Measurements from ENCODE around the gene VTI1A.

Gene VTI1A

GRCh38 chr10:112689327-112690072 is 242.5 kb downstream of the VTI1A start:
- DNase-seq, result no peak

- no peak for DNase-seq
These were observed 248.5 kb downstream of the VTI1A start for GRCh38 chr10:112695539-112695938.

DNA sequence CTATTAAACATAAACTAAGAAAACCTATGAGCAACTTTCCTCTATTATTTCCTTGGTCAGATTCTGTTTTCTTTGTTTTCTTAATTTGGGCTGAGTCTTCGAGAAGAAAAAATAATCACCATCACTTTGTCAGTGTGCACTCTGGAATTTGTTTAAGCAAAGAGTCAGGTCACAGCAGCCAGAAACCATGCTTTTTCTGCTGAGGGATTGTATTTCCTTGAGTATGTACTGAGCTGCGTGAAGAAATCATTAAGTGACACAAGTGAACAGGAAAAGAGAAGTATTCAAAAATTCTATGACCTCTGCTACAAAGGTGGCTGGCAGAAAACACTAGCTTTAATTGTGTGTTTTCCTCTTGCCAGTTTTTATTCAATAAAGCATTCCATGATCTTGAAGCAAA is 249.6 kb downstream of the VTI1A start:
- DNase-seq, result no peak

GRCh38 chr10:112698133-112698817 is 251.3 kb downstream of the VTI1A start:
- DNase-seq, result no peak

- DNase-seq, result no peak
These were observed 251.8 kb downstream of the VTI1A start for GRCh38 chr10:112698818-112699164.

DNA sequence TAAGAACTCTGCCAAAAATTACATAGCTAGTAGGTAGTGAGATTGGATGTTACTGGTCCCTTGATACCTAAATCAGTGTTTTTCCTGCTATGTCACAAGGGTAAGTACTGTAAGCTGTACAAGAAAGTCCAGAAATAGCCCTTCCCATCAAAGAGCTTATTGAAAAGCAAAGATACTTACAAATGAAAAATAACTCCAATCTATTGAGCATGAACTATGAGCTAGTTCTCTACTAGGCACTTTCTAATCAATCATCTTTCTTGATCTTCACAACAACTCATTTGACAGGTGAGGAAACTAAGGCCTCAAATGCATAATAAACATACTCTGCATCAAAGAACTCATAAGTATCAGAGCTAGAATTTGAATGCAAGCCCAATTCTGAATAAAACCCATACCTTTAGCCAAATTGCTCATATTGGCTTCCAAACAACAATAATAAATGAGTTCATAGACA is 253.2 kb downstream of the VTI1A start:
- no peak for DNase-seq

DNA sequence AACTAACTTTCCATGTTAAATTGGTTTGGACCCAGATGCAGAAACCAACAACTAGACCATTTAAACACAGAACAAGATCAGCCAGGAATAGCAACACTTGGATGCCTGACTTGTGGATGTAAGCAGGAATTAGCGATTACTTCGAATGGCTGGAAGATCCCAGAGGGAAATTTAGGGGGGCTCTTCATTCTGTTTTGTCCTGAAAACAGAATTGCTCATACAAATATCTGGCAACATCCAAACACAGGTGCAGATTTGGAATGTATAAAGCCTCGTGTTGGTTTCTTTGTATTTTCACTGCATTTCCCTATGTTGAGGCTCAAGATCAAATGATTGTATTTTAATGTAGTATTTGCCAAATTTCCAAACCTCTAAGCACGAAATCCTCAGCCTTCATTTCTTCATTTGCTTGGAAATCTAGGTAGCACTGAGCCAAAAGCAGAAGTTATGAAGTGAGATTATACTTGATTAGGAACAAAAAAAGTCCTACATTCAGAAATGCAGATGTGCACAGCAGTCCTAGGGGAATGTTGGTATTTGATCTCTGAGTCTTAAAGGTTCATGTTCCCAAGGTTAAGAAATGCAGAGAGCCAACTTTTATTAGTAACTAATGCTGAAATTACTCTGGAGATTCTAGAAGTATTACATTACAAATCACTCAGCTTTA is 254.3 kb downstream of the VTI1A start:
- DNase-seq, result no peak

DNA sequence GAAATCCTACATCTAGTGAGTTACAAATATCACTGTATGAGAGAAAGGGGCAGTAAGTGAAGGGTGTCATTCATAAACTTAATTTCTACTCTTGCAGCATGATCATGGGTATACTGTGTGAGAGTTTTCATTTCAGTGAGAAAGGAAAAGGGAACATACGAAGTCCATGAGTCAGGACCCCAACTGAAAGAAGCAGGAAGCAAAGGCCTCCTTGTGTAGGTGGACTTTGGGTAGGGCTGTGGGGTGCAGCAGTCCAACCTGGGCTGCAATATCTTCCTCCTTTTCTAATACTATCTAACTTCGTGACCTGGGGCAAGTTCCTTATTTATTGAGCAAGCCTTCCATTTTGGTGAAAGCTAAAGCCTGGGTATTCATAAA is 254.9 kb downstream of the VTI1A start:
- no peak for DNase-seq

GRCh38 chr10:112706577-112706976 is 259.6 kb downstream of the VTI1A start:
- DNase-seq, result no peak

DNA sequence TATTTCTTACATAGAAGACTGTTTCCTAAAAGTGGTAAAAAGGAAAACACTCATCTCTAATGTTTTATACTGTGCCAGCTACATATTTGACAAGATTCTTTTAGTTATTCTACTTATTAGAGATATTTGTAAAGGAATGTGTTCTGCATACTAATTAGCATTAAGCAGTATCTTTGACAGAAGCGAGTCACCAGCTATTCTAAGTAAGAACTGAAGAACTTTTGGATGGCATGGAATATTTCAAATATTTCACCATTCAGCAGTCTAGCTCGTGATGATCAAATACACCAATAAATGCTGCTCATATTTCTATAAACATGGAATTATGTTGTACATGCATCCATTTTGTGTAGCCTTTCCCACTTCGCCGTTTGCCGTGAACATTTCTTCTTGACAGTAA is 261.4 kb downstream of the VTI1A start:
- no peak for DNase-seq

DNA sequence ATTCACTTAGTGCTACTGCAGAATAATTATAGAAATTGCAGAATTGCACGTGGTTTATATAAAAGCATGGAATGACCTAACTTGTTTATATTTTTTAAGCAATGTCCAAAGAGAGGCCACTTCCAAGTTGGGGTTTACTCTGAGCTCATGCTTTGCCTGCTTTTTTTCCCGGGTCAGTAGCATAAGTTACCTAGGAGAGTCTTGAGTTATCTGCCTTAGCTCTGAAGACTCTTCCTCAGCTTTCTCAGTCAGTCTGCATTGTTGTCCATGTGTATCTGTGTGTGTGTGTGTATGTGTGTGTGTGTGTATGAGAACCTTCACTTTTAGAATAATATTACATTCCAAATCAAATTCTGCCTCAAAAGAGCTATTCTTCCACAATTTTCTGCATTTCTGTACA is 263.5 kb downstream of the VTI1A start:
- DNase-seq, result no peak

DNA sequence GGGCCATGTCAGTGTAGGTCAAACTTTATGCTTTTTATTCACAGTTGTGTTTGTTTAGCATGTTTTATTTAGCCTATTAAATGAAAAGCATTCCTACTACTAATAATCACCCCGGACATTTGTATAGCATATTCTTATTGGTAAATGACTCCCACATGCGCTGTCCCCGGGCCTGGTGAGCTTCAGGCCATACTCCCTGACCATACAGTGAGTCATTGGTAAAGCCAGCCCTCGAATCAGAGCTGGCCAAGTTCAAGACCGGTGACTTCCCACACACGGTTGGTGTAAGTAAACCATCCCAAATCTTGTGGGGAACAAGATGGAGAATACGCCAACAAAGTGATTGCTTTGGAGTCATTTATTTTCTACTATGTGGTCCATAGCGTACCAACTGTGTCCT is 264.4 kb downstream of the VTI1A start:
- no peak for DNase-seq

GRCh38 chr10:112712536-112712935 is 265.5 kb downstream of the VTI1A start:
- DNase-seq, result no peak

DNA sequence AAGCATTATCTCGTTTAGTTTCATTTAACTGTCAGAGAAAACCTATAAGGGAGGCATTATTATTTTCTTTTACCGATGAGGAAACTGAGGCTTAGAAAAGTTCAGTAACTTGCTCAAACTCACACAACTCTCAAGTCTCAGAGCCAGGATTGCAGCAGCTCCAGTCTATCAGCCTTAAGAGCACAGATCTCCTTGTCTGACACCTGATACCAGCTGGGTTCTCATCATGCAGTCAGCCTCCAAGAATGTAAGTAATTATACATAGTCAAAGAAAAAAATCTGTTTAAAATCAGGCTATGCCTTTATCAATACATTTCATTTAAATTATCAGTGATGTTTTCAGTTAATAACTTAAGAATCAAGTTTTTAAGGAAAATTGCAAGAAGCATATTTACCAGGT is 266.4 kb downstream of the VTI1A start:
- DNase-seq, result no peak

GRCh38 chr10:112715581-112715980 is 268.6 kb downstream of the VTI1A start:
- no peak for DNase-seq

GRCh38 chr10:112716076-112716475 is 269.1 kb downstream of the VTI1A start:
- DNase-seq, result no peak

GRCh38 chr10:112716924-112717413 is 270.0 kb downstream of the VTI1A start:
- DNase-seq, result no peak

DNA sequence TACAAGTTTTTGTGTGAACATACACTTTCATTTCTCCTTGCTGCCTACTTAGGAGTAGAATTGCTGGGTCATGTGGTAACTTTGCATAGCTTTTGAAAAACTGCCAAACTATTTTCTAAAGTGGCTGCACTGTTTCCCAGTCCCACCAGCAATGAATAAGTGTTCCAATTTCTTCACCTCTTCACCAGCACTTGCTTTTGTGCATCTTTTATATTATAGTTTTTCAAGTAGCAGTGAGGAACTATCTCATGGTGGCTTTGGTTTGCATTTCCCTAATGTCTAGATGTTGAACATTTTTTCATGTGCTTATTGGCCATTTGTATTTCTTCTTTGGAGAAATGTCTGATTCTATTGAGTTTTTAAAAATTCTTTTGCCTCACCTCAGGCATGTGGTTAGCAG is 273.2 kb downstream of the VTI1A start:
- DNase-seq, result no peak

GRCh38 chr10:112721080-112721698 is 274.2 kb downstream of the VTI1A start:
- no peak for DNase-seq

GRCh38 chr10:112722758-112723157 is 275.7 kb downstream of the VTI1A start:
- DNase-seq, result no peak

- no peak for DNase-seq
These were observed 276.9 kb downstream of the VTI1A start for GRCh38 chr10:112723876-112724275.

DNA sequence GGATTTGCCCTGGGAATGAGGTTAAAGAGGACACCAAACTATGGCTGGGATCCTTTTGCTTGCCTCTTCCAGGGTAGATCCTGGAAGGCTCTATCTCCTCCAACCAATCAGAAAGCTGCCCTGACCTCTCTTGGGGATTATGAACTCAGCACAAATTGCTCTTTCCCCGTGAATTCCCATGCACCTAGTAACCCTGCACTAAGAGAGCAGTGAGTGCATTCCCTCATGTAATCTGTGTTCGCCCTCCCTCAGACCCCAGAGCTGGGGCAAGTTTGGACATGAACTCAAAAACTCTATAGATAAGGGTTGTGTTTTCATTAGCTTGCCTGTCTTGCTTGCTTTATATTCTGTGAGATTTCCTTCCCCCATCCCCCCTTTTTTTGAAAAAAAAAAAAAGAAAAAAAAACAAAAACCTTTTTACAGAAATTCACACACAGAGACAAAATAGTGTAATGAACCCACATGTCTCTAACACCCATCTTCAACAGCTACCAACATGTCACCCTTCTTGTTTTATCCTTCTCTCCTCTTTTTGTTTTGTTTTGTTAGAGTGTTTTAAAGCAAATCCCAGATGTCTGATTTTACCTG is 277.5 kb downstream of the VTI1A start:
- no peak for DNase-seq
